ENCODE results near the gene PCYT1A. TPM values are rescaled to one million over a fixed set of nuclear protein-coding genes. Genes with fewer than 3 reads are reported as not detected.
"Not testable (repeated sequence)": the region's sequence is repeated elsewhere in the genome, so short reads cannot be mapped to it uniquely, and the experiment has no call there.

Gene PCYT1A
- total RNA-seq, 1 donor from 2014 or later = 65.0 TPM

- no peak for DNase-seq
Observed at GRCh38 chr3:196214783-196215441, 72.6 kb downstream of the PCYT1A start.

DNA sequence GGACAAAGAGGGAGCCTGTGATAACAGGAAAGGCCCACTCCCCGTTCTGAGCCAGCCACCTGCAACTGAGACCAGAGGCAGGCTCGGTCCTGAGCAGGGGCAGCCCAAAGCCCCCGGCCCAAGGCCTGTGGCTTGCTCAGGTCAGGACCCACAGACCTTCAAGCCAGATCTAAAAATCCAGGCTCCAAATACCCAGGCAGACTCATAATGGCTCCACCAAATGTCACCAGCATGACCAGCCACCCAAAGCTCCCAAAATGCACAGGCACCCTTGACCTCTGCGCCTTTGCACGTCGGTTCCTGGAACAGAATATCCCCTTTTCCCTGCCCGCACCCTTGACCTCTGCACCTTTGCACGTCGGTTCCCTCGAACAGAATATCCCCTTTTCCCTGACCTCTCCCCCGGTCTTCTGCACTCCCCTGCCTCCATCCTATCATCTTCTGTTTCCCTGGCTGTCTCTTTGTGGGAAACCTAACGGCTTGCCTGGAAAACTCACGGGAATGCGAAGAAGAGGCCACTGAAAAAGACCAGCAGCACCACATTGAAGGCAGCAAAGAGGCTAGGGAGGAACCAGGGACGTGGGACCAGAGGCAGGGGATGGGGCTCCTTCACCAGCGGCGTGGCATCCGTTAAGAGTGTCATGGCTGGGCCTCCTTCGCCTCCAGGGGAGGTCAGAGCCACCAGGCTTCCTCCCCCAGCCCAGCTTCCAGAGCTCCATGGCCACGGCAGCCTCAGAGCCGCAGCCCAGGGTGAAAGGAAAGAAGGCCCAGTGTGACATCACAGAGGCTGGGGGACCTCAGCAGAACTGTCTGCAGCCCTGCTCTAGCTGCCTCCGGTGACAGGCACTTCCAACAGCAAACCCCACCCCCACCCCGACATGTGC lies 76.6 kb downstream of the PCYT1A start, which contains the start of gene ZDHHC19:
TSS of gene ZDHHC19 (minus strand) at position 728 of the 884 bp plus-strand sequence. CDS start at position 643, 85 bp downstream.
- no peak for DNase-seq

- DNase-seq = not testable (repeated sequence)
Observed at GRCh38 chr3:196209944-196210672, 77.4 kb downstream of the PCYT1A start.

DNA sequence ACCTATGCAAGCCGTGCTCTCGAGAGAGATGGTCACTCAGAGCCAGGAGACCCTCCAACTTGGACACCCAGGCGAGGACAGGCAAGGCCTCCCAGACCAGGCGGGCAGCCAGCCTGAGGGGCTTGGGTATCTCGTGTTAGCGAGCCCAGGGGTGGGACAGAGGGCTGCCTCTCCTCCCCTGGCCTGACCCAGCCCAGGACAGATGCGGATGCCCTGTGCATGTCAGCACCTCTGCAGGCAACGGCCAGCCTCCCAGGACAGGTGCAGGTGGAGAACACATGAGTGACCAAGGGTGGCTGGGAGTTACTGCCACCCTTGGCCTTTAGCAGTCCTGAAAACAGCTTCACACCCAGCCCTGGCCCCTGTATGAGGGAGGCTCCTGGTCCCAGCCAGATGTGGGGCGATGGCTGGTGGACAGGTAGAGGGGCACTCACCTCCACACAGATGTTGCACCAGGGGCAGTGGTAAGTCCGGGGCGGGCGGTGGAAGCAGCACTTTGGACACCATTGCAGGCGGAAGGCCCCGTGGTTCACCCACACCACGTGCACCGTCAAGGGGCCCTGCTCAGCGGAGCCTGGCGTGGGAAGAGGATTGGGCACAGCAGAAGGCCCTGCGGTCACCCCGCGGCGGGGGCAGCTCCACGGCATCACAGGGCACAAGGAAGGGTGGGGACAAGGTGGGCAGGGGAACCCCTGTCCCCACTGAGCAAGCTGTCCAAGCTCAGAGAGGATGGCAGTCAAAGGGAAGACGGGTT lies 78.4 kb downstream of the PCYT1A start:
- no peak for DNase-seq

DNA sequence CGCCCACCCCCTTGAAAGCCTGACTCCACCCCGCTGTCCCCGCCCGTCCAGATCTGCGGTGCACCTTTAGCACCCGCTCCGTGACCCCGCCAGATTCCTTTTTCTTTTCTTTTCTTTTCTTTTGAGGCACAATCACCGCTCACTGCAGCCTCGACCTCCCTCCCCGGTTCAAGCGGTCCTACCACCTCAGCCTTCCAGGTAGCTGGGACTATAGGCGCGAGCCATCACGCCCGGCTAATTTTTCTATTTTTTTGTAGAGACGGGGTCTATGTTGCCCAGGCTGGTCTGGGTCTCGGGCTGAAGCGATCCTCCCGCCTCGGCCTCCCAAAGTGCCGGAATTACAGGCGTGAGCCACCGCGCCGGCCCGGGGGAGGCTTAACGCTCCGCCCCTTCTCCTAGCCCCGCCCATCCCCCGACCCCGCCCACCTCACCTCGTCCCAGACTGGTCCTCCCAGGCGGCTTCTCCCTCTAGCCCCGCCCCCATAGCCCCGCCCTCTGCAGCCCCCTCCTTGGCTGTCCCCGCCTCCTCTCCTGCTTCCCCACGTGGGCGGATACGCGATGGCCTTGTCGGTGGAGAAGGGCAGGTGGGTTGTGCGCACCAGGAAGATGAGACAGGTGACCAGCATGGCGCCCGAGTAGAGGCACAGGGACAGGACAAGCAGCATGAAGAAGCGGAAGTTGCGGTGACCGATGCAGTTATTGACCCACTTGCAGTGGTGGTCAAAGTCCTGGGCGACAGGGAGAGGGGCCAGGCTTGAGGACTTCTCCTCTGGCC lies 79.5 kb downstream of the PCYT1A start:
- no peak for DNase-seq

DNA sequence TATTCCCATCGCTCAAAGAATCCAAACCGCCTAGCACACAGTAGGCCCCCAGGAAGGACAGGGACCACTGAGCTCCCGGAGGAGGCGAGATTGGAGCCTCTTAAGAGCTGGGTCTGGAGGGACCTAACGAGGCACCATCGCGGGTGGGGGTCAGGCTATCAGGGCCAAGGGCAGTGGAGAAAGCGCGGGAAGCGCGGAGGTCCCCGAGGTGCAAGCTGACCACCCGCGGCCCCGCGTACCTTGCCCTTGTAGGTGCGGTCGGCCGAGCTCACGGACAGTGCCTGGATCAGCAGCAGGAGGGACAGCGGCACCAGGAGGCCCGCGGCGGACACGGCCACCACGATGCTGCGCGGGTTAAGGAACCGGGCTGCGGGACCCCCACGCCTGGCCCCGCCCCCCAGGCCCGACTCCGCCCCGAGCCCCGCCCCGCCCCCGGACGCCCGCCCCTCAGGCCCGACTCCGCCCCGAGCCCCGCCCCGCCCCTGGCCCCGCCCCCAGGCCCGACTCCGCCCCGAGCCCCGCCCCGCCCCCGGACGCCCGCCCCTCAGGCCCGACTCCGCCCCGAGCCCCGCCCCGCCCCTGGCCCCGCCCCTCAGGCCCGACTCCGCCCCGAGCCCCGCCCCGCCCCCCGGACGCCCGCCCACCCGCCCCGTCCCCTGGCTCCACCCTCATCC lies 80.2 kb downstream of the PCYT1A start:
- no peak for DNase-seq

- not testable (repeated sequence) for DNase-seq
Observed at GRCh38 chr3:196205442-196206205, 81.9 kb downstream of the PCYT1A start.

- no peak for DNase-seq
Observed at GRCh38 chr3:196203846-196204245, 83.7 kb downstream of the PCYT1A start.

- DNase-seq = no peak
Observed at GRCh38 chr3:196202516-196202970, 85.0 kb downstream of the PCYT1A start.

DNA sequence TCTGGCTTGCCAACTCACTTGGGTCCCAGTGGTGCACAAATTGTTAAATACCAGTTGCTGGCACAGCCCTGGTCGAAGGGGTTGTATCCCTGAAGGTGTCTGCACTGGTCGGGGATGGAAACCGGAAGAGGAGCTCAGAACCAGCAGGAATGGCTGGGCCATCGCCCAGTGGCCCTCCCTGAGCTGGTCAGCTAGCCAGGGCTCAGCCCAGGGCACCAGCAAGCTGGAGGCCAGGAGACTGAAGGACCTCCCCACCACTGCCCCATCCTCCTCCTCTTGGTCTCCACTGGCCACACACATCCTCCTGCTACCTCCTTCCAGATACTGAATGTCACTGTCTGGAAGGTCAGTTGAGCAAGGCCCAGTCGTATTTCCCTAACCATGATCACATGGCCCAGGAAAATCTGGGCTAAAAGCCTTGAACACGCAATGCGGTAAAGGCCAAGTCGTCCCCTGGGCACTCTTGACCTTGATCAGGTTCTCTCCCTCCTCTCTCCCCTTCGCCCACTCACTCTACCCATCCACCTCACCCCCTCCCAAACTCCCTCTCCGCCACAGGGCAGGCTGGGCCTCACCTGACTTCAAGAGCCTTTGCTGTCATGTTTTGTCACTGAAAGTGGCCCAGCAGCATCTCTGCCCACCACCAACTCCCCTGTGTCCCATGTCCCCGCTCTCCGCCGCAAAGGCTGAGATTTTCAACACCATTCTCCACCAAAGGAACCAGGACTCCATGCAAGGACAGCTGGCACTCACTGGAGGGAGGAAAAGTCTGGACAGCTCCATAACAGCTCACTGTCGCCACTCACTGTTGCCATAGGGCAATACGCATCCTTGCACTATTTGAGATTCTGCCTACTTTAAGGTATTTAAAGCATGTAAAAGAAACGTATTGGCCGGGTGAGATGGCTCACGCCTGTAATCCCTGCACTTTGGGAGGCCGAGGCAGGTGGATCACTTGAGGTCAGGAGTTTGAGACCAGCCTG lies 88.5 kb downstream of the PCYT1A start:
- DNase-seq = no peak

- DNase-seq = no peak
Observed at GRCh38 chr3:196198081-196198675, 89.3 kb downstream of the PCYT1A start.

DNA sequence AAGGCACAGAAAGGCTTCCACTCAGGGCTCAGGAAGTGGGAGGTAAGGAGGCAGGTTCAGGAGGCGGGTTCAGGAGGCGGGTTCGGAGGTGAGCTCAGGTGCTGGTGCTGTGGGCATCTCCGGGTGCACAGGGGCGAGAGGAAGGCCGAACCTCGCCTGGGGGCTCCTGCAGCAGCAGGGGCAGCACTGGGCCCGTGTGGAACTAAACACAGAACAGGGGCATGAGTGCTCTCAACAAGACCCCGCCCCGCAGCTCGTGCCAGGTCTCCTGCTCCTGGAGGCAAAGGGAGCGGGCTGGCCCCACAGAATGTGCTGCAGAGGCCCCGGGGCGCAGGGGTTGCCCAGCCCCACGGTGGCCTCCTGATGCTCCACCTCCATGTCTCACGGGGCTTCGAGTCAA lies 90.0 kb downstream of the PCYT1A start:
- DNase-seq = no peak

DNA sequence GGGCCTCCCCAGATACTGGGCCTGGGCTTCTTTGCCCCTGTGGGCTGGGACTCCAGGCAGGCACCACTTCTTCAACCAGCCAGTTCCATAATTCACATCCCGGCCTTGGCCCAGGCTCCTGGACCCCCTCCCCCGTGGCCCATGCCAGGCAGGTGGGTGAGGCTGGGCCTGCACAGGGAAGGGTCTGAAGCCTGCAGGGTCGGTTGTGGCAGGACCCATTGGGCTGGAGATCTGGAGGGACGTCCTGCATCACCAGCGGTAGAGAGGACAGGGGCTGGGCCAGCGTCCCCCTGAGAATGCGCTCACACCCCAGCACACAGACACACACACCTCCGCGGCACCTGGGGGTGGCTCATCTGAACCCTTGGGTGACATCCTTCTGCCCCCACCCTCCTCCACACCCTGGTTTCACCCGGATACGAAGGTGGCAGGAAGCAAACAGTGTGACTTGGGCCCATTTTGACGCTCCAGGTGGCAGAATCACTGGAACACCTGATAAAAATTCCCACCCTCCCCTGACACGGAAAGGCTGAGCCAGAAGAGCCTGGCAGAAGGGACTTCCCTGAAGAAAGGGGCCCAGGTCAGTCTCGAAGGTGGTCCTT lies 91.8 kb downstream of the PCYT1A start:
- no peak for DNase-seq

- no peak for DNase-seq
Observed at GRCh38 chr3:196194542-196194915, 93.0 kb downstream of the PCYT1A start.

DNA sequence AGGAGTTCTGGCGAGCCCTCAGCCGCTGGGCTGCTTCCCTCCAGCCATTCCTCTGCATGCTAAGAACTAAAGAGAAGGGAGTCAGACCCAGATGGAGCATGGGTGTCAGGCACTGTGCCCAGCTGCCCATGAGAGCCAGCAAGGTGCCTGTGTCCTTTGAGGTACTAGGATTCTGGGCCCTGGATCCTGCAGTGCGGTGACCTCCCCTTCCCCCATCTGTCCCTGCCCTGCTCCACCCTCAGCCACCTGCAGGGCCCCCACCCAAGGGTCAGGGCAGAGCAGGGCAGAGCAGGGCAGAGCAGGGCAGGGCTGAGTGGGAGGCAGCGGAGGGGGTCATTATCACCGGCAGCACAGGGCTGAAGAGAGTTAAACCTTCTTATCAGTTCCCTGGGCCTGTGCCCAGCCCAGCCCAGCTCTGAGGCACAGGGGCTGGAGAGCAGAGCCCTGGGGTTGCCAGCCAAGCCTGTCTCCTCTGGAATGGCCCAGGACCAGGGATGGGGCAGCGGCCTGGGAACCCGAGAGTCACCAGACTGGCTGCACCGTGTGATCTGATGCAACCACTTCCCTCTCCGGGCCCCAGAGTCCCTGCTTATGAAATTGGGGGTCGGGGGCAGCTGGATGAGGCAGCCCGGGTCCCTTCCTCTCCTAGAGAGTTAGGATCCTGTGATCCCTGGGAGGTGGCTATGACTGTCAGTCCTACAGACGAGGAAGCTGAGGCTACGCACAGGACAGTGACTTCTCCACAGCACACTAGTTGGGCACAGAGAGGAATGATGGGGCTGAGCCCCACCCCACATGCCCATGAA lies 93.6 kb downstream of the PCYT1A start:
- DNase-seq = no peak

DNA sequence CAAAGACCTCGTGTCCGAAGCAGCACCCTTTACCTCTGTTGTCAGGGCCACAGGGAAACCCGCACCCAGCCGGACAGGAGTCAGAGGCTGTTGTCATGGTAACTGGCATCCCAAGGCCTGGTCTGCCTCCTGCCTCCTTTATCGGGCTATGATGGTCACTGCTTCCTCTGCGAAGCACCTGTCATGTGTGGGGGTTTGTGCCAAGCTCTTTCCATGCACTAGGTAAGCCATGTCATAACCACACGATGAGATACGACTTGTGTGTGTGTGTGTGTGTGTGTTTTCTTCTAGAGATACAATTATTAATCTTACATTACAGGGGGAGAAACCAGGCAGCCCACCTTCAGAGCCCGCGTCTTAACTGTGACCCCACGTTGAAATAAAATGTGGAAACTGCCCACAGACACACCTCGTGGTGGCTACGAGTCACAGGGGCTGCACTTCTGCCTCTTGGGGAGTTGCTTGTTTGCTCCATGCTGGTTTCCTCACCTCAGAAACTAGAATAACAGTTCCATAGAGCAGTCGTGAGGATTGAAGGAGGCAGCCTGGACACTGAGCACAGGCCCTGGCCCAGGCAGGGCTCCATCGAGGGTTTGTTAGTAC lies 94.3 kb downstream of the PCYT1A start:
- no peak for DNase-seq
